Trophoblast cell (in vitro differentiated cells and primary cell): ENCODE results near the gene MCCC1.

Experiments
- DNase-seq, 2 donors: peaks; one replicate each; pipeline ENCODE4 v3.0.0-alpha.2; 2016
- H2AFZ ChIP-seq: 2 replicates; pipeline ENCODE4 v1.6.1; 2013; ENCODE audit warnings: low read length, moderate library complexity, mild to moderate bottlenecking; ENCODE audit not compliant: insufficient read depth, poor library complexity
- H2AK5ac ChIP-seq: 2 replicates; pipeline ENCODE4 v1.6.1; 2013; ENCODE audit warnings: mild to moderate bottlenecking, low read length
- H2BK120ac ChIP-seq: 2 replicates; pipeline ENCODE4 v1.6.1; 2013; ENCODE audit warnings: low read length, mild to moderate bottlenecking, moderate library complexity; ENCODE audit not compliant: insufficient read depth, poor library complexity
- H2BK12ac ChIP-seq: 2 replicates; pipeline ENCODE4 v1.6.1; 2013; ENCODE audit warnings: mild to moderate bottlenecking, low read length, moderate library complexity
- H2BK5ac ChIP-seq: 2 replicates; pipeline ENCODE4 v1.6.1; 2013; ENCODE audit warnings: low read length, low read depth, moderate library complexity, mild to moderate bottlenecking; ENCODE audit not compliant: poor library complexity
- H3K14ac ChIP-seq: 2 replicates; pipeline ENCODE4 v1.6.1; 2013; ENCODE audit warnings: mild to moderate bottlenecking, low read length
- H3K18ac ChIP-seq: 2 replicates; pipeline ENCODE4 v1.6.1; 2013; ENCODE audit warnings: mild to moderate bottlenecking, low read length
- H3K23ac ChIP-seq: 2 replicates; pipeline ENCODE4 v1.6.1; 2013; ENCODE audit warnings: low read length
- H3K27ac ChIP-seq: 2 replicates; pipeline ENCODE4 v1.5.1; 2013; ENCODE audit warnings: low read depth, mild to moderate bottlenecking, inconsistent platforms, low read length, moderate library complexity
- H3K27me3 ChIP-seq: 2 replicates; pipeline ENCODE4 v1.6.1; 2013; ENCODE audit warnings: inconsistent platforms, mild to moderate bottlenecking, low read length, moderate library complexity; ENCODE audit not compliant: insufficient read depth
- H3K36me3 ChIP-seq, 2 experiments: 1 replicate in 1 of 2; 2 replicates in 1 of 2; pipeline ENCODE4 v1.6.1; 2013; ENCODE audit warnings: low read length in 2 of 2, mild to moderate bottlenecking in 2 of 2, moderate library complexity in 1 of 2; ENCODE audit not compliant: insufficient read depth in 2 of 2, control insufficient read depth in 1 of 2
- H3K4ac ChIP-seq: 2 replicates; pipeline ENCODE4 v1.6.1; 2013; ENCODE audit warnings: low read depth, mild to moderate bottlenecking, low read length, moderate library complexity
- H3K4me1 ChIP-seq, 2 experiments: 1 replicate in 1 of 2; 2 replicates in 1 of 2; pipeline ENCODE4 v1.6.1; 2013; ENCODE audit warnings: low read length in 2 of 2, mild to moderate bottlenecking in 2 of 2, moderate library complexity in 1 of 2; ENCODE audit not compliant: insufficient read depth in 2 of 2, control insufficient read depth in 1 of 2
- H3K4me2 ChIP-seq: 2 replicates; pipeline ENCODE4 v1.6.1; 2013; ENCODE audit warnings: inconsistent platforms, mild to moderate bottlenecking, low read length, moderate library complexity
- H3K4me3 ChIP-seq: 2 replicates; pipeline ENCODE4 v1.5.1; 2013; ENCODE audit warnings: mild to moderate bottlenecking, low read depth, low read length, inconsistent platforms
- H3K79me1 ChIP-seq: one replicate; pipeline ENCODE4 v1.6.1; 2013; ENCODE audit warnings: low read length
- H3K79me2 ChIP-seq: 2 replicates; pipeline ENCODE4 v1.6.1; 2013; ENCODE audit warnings: low read length, mild to moderate bottlenecking; ENCODE audit not compliant: control insufficient read depth, insufficient read depth, poor library complexity
- H3K9ac ChIP-seq: 2 replicates; pipeline ENCODE4 v1.6.1; 2013; ENCODE audit warnings: mild to moderate bottlenecking, low read length
- H3K9me3 ChIP-seq: 2 replicates; pipeline ENCODE4 v1.6.1; 2013; ENCODE audit warnings: low read depth, mild to moderate bottlenecking, control low read depth, inconsistent platforms, low read length; ENCODE audit not compliant: insufficient read depth
- H4K12ac ChIP-seq: 2 replicates; pipeline ENCODE4 v1.6.1; 2013; ENCODE audit warnings: low read depth, mild to moderate bottlenecking, low read length, moderate library complexity
- H4K8ac ChIP-seq: 2 replicates; pipeline ENCODE4 v1.6.1; 2013; ENCODE audit warnings: low read depth, mild to moderate bottlenecking, low read length, moderate library complexity
- H4K91ac ChIP-seq: one replicate; pipeline ENCODE4 v1.6.1; 2013; ENCODE audit warnings: low read depth, mild to moderate bottlenecking, low read length, moderate library complexity
- WGBS: extraction: QIAGEN DNeasy Blood & Tissue Kit; methylation state at CpG from one replicate; pipeline ENCODE4 v1.1.7; 2013; ENCODE audit warnings: missing lambda C conversion rate; ENCODE audit not compliant: insufficient read length, insufficient coverage; ENCODE audit errors: extremely low coverage; 5-methylcytosine and 5-hydroxymethylcytosine counted together

Gene MCCC1

DNA sequence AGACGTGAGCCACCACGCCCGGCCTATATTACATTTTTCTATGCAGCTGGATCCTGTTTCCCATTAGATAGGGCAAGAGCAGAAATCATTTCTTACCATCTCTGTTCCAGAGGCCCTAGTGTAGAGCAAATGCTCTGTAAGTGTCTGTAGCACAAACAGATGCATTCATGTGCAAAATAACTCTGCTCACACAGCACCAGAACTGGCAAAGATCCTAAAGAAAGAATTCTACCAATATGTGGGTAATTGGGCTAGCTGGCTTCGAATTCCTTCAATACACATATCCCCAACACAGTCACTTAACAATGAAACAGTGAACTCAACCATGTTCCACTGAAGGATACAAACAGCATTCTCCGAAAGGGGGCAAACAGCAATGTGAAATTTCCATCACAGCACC lies 86.2 kb downstream of the MCCC1 start:
- no peak overlapping the region for H3K18ac ChIP-seq
- H3K9me3 ChIP-seq = no peaks in the 10 kb centered on the region
- H3K27me3 ChIP-seq = no peaks in the 10 kb centered on the region
- H3K4ac ChIP-seq = no peak overlapping the region
- H3K4me3 ChIP-seq = no peak overlapping the region
- no peak overlapping the region for H3K23ac ChIP-seq
- peaks cover 0 to 6% of the 10 kb centered on the region in 2 experiments for H3K36me3 ChIP-seq
- H3K79me1 ChIP-seq = no peaks in the 10 kb centered on the region
- no peak overlapping the region for H4K8ac ChIP-seq
- H2BK120ac ChIP-seq = no peak overlapping the region
- no peak overlapping the region for H4K91ac ChIP-seq
- no peak overlapping the region for H4K12ac ChIP-seq
- no peak overlapping the region for H3K9ac ChIP-seq
- no peak overlapping the region for H2AFZ ChIP-seq
- no peak overlapping the region for H3K27ac ChIP-seq
- no peak overlapping the region for H3K14ac ChIP-seq
- H3K4me1 ChIP-seq = no peaks in the 10 kb centered on the region
- no peaks in the 10 kb centered on the region for H3K79me2 ChIP-seq
- DNase-seq = no peak
- no peak overlapping the region for H2BK5ac ChIP-seq
- WGBS = no CpG with 5 or more reads among the region's 5 CpGs
- no peak overlapping the region for H3K4me2 ChIP-seq
- no peak overlapping the region for H2BK12ac ChIP-seq
- no peak overlapping the region for H2AK5ac ChIP-seq

DNA sequence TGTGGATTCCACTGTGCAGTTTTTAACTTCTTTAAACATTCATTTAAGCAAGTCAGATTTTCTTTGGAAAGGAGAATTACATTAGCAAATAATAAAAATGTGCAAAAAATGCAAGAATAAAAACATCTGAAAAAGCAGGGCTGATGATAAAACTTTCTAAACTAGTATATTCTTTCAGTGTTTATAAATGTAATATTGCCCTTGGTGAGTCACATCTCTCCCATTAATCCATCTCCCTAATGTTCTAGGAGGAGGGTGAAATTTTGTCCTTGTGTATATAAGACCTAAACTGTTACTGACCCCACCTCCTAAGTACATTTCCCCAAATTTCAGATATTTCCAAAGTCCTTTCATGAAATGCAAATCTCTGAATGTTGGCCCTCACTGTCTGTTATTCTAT lies 90.5 kb downstream of the MCCC1 start:
- Histone ChIP-seq H2AFZ (no peak overlapping the region), H2BK120ac (no peak overlapping the region), H3K27me3 (no peaks in the 10 kb centered on the region), H3K79me2 (no peaks in the 10 kb centered on the region), H3K4ac (no peak overlapping the region), H3K9ac (no peak overlapping the region), H2BK5ac (no peak overlapping the region), H4K12ac (no peak overlapping the region), H3K4me2 (no peak overlapping the region), H4K8ac (no peak overlapping the region), H2BK12ac (no peak overlapping the region), H3K27ac (no peak overlapping the region), H3K18ac (no peak overlapping the region), H3K4me1 (no peaks in the 10 kb centered on the region), H3K4me3 (no peak overlapping the region), H2AK5ac (no peak overlapping the region), H4K91ac (no peak overlapping the region), H3K23ac (no peak overlapping the region), H3K79me1 (no peaks in the 10 kb centered on the region), H3K36me3 (no peaks in the 10 kb centered on the region), H3K9me3 (no peaks in the 10 kb centered on the region), H3K14ac (no peak overlapping the region)
- no peak for DNase-seq

DNA sequence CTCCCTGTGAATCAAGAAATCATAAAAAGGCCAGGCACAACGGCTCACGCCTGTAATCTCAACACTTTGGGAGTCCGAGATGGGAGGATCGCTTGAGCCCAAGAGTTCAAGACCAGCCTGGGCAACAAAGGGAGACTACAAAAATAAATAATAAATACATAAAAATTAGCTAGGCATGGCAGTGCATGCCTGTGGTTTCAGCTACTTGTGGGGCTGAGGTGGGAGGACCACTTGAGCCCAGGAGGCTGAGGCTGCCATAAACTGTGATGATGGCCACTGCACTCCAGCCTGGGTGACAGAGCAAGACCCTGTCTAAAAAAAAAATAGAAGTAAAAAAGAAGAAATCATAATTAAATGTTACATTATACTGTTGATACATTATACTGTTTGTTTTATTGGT lies 91.0 kb downstream of the MCCC1 start:
- Histone ChIP-seq H3K4me2 (no peak overlapping the region), H4K12ac (no peak overlapping the region), H3K14ac (no peak overlapping the region), H3K18ac (no peak overlapping the region), H4K8ac (no peak overlapping the region), H3K36me3 (no peaks in the 10 kb centered on the region), H2BK12ac (no peak overlapping the region), H3K27me3 (no peaks in the 10 kb centered on the region), H2BK5ac (no peak overlapping the region), H3K23ac (no peak overlapping the region), H3K79me2 (no peaks in the 10 kb centered on the region), H3K27ac (no peak overlapping the region), H2AK5ac (no peak overlapping the region), H3K79me1 (no peaks in the 10 kb centered on the region), H3K9ac (no peak overlapping the region), H3K4me1 (no peaks in the 10 kb centered on the region), H4K91ac (no peak overlapping the region), H3K4ac (no peak overlapping the region), H3K9me3 (no peaks in the 10 kb centered on the region), H3K4me3 (no peak overlapping the region), H2AFZ (no peak overlapping the region), H2BK120ac (no peak overlapping the region)
- WGBS = no CpG with 5 or more reads among the region's 4 CpGs
- no peak for DNase-seq

DNA sequence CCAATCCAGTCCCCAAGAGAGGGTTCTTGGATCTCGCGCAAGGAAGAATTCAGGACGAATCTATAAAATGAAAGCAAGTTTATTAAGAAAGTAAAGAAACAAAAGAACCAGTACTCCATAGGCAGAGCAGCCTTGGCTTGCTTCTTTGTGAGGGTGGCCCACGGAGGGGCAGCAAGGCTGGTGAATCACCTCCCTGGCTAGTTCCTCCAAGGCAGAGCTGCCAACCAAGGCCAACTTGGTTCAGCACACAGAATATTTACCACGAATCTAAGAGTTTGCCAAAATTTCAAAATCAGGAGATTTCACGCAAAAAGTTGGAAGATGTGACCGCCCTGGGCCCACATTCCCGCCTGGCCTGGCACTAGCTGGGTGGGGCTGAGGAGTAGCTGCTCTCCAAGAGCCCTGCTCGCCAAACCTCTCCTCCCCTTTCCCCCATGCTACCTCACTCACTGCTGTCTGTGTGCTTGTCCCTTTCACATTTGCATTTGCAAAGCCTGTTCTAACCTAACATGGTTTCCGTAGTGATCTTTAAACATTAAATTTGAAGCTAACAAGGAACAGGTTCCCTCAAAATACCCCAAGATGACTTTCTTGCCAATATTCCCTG lies 92.8 kb downstream of the MCCC1 start:
- Histone ChIP-seq H3K79me2 (no peaks in the 10 kb centered on the region), H2BK12ac (no peak overlapping the region), H2BK5ac (no peak overlapping the region), H3K36me3 (no peaks in the 10 kb centered on the region), H4K12ac (no peak overlapping the region), H4K91ac (no peak overlapping the region), H3K27ac (no peak overlapping the region), H3K18ac (no peak overlapping the region), H3K79me1 (no peaks in the 10 kb centered on the region), H3K23ac (no peak overlapping the region), H3K14ac (no peak overlapping the region), H2AFZ (no peak overlapping the region), H3K9ac (no peak overlapping the region), H3K4me2 (no peak overlapping the region), H3K4ac (no peak overlapping the region), H4K8ac (no peak overlapping the region), H2AK5ac (no peak overlapping the region), H2BK120ac (no peak overlapping the region), H3K4me3 (no peak overlapping the region), H3K4me1 (no peaks in the 10 kb centered on the region), H3K9me3 (no peaks in the 10 kb centered on the region), H3K27me3 (no peaks in the 10 kb centered on the region)
- no peak for DNase-seq
- WGBS = no CpG with 5 or more reads among the region's 10 CpGs
